Stimulated activated CD4-positive, alpha-beta T cell treated with anti-CD3 and anti-CD28 coated beads, Interleukin-4, amount 100 ng/mL, for 1 hour (primary cell): ENCODE data around the gene HERC6.
A peak's percentile ranks its signal among the peaks of the same experiment; 100 is the strongest.
"Not testable (repeated sequence)": the region's sequence is repeated elsewhere in the genome, so short reads cannot be mapped to it uniquely, and the experiment has no call there.

Experiments used
- DNase-seq: peaks from one replicate; pipeline ENCODE4 v3.0.0-alpha.2; 2020

The HERC6 gene

GRCh38 chr4:88448211-88448765 lies 69.6 kb downstream of the HERC6 start:
- not testable (repeated sequence) for DNase-seq

- no peak for DNase-seq
Observed at GRCh38 chr4:88448889-88449288, 70.2 kb downstream of the HERC6 start.

GRCh38 chr4:88449290-88449689 lies 70.6 kb downstream of the HERC6 start:
- DNase-seq, result no peak

GRCh38 chr4:88451205-88451604 lies 72.6 kb downstream of the HERC6 start:
- no peak for DNase-seq

- DNase-seq, result no peak
Observed at GRCh38 chr4:88452912-88453311, 74.3 kb downstream of the HERC6 start.

- DNase-seq, result peak; percentile 87
Observed at GRCh38 chr4:88456670-88457306, 78.1 kb downstream of the HERC6 start, which contains the start of gene HERC5. Gene HERC5, plus strand, starts transcription at chr4:88457119. Its CDS starts 151 bp downstream, at chr4:88457270.

GRCh38 chr4:88457307-88458103 lies 78.9 kb downstream of the HERC6 start:
- DNase-seq, result peak; percentile 46

GRCh38 chr4:88458104-88458740 lies 79.6 kb downstream of the HERC6 start:
- no peak for DNase-seq

- no peak for DNase-seq
Observed at GRCh38 chr4:88465653-88466192, 87.1 kb downstream of the HERC6 start.

GRCh38 chr4:88467392-88467791 lies 88.7 kb downstream of the HERC6 start:
- DNase-seq, result no peak

- no peak for DNase-seq
Observed at GRCh38 chr4:88477229-88477860, 98.7 kb downstream of the HERC6 start.

GRCh38 chr4:88478247-88478646 lies 99.6 kb downstream of the HERC6 start:
- DNase-seq, result no peak

- DNase-seq, result no peak
Observed at GRCh38 chr4:88481537-88481936, 102.9 kb downstream of the HERC6 start.

GRCh38 chr4:88489100-88489761 lies 110.6 kb downstream of the HERC6 start:
- DNase-seq, result no peak
